T-helper 1 cell treated with Interleukin-12 subunit alpha and Interleukin-12 subunit beta and Interleukin-4 antibody, amounts not matched to agents 30 μg/mL and 1 μg/mL, for 36 hours (primary cell): ENCODE measurements around the gene MAT1A.
"Not testable (repeated sequence)": the region's sequence is repeated elsewhere in the genome, so short reads cannot be mapped to it uniquely, and the experiment has no call there.

ENCODE experiments used
- H3K27ac Mint-ChIP-seq: one replicate; pipeline ENCODE4 v1.8.0; 2021; ENCODE audit warnings: mild to moderate bottlenecking, mixed read lengths
- H3K27me3 Mint-ChIP-seq: one replicate; pipeline ENCODE4 v1.8.0; 2021; ENCODE audit warnings: low read depth, mixed read lengths
- H3K36me3 Mint-ChIP-seq: one replicate; pipeline ENCODE4 v1.8.0; 2021; ENCODE audit warnings: low read depth, mixed read lengths
- H3K4me1 Mint-ChIP-seq: one replicate; pipeline ENCODE4 v1.8.0; 2021; ENCODE audit warnings: low read depth, mixed read lengths
- H3K4me3 Mint-ChIP-seq: one replicate; pipeline ENCODE4 v1.8.0; 2021; ENCODE audit warnings: mild to moderate bottlenecking, moderate library complexity, mixed read lengths
- H3K9me3 Mint-ChIP-seq: one replicate; pipeline ENCODE4 v1.8.0; 2021; ENCODE audit warnings: mixed read lengths

MAT1A gene

DNA sequence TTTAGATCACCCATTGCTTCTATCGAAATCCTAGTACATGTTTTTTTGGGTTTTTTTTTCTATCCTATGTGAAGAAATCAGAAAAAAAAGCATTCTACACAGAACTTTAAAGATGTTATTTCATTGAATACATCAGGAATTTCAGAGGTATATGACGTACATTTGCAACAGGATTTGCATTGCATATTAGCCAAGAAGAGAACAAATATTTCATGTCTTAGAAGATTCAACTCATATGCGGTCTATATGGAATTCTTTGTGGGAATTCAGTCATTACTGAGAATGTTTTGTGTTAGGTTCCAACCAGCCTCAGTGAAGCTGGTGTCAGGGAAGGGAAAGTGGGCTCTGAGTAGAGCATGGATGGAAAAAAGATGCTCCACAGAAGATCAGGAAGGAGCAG lies 45.1 kb downstream of the MAT1A start:
- not testable (repeated sequence) for H3K36me3 Mint-ChIP-seq, H3K4me3 Mint-ChIP-seq, H3K4me1 Mint-ChIP-seq, H3K9me3 Mint-ChIP-seq, H3K27ac Mint-ChIP-seq
- peaks cover 21% of the 10 kb centered on the region for H3K27me3 Mint-ChIP-seq

GRCh38 chr10:80242341-80242740 lies 47.1 kb downstream of the MAT1A start:
- not testable (repeated sequence) for H3K27ac Mint-ChIP-seq, H3K36me3 Mint-ChIP-seq, H3K9me3 Mint-ChIP-seq, H3K4me1 Mint-ChIP-seq, H3K4me3 Mint-ChIP-seq
- peaks cover 14% of the 10 kb centered on the region for H3K27me3 Mint-ChIP-seq

DNA sequence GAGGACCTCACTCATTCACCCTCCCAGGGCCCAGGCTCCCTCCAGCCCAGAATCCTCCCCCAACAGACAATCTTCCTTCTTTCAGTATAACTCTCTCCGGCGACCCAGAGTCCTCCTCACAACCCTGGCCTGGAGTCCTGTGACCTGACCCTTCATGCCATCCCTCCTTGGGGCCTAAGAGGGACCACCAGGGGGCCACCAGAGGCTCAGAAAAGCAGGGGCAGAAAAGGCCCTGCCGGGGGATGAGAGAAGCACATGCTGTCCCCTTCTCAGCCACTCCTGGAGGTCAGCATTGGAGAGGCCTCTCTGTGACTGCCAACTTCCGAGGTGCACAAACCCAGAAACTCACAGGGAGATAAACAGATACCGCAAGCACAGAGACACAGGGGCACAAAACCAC lies 53.0 kb downstream of the MAT1A start:
- not testable (repeated sequence) for H3K4me1 Mint-ChIP-seq, H3K9me3 Mint-ChIP-seq, H3K27ac Mint-ChIP-seq

DNA sequence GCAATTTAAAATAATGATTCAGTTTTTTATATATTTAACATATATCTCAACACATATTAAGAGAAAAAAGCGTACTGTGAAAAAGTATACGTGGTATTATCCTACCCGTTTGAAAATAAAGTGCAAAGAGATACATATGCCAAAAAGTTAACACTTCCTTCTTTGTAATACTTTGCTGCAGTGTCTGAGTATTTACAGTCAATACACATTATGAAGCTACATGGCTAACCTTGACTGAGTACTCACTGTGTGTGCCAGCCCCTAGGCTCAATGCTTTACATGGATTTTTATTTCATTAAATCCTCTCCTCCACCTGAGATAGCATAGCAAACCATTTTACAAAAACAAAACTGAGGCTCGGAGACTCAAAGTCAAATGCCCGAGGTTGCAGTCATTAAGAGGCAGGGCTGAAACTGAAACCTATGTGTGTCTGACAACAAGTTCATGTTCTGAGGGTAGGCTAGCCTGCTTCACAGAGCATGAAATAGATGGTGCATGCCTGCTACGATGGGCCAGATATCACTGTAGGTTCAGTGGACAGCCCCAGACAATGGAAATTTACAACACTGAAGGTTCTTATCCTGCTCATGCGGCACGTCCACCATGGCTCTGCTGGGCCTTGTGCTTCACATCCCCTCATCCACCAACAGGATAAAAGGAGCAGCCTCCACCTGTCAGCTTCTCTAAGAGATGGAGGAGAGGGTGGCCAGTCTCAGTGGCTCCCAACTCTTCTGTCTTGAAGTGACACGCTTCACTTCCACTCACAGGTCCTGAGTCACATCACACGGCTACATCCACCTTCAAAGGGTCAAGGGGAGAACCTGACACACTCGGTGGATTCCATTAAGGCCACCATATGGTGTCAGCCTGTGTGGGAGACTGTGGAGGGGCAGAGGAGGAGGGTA lies 54.9 kb downstream of the MAT1A start:
- not testable (repeated sequence) for H3K36me3 Mint-ChIP-seq, H3K9me3 Mint-ChIP-seq, H3K4me1 Mint-ChIP-seq, H3K27me3 Mint-ChIP-seq, H3K27ac Mint-ChIP-seq, H3K4me3 Mint-ChIP-seq

More for the DNA sequence above, 53.0 kb downstream of the MAT1A start:
- not testable (repeated sequence) for H3K4me3 Mint-ChIP-seq, H3K27me3 Mint-ChIP-seq, H3K36me3 Mint-ChIP-seq

DNA sequence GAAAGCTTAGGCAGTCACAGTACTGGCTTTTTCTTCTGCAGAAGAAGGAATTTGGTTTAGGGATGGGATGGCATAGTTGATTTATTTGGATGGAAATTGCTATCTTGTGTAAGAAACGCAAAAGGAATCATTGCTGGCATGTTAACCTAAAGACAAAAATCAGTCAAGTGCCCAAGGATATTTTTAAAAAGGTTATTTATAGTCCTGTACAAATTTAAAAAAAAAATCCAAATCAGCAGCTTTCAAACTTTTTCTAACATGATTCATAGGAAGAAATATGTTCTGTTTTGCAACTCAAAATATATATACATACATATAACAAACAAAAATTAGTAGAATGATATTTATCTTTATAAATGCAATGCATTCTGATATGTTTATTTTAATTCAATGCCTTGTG lies 55.6 kb downstream of the MAT1A start:
- not testable (repeated sequence) for H3K36me3 Mint-ChIP-seq, H3K27me3 Mint-ChIP-seq, H3K9me3 Mint-ChIP-seq, H3K27ac Mint-ChIP-seq, H3K4me3 Mint-ChIP-seq, H3K4me1 Mint-ChIP-seq

DNA sequence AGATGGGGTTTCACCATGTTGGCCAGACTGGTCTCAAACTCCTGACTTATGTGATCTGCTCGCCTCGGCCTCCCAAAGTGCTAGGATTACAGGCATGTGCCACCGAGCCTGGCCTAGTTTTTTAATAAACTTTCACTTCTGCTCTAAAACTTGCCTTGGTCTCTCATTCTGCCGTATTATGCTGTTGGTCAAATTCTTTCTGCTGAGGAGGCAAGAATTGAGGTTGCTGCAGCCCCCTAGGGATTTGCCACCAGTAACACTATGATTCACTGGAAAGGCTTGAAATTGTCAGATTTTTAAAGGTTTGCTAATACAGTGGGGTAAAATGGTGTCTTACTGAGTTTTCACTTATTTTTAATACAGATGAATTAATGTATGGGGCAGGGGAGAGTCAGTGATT lies 62.7 kb downstream of the MAT1A start:
- H3K9me3 Mint-ChIP-seq, H3K36me3 Mint-ChIP-seq, H3K4me1 Mint-ChIP-seq, H3K4me3 Mint-ChIP-seq, H3K27ac Mint-ChIP-seq: not testable (repeated sequence)
- H3K27me3 Mint-ChIP-seq = peaks cover 14% of the 10 kb centered on the region

DNA sequence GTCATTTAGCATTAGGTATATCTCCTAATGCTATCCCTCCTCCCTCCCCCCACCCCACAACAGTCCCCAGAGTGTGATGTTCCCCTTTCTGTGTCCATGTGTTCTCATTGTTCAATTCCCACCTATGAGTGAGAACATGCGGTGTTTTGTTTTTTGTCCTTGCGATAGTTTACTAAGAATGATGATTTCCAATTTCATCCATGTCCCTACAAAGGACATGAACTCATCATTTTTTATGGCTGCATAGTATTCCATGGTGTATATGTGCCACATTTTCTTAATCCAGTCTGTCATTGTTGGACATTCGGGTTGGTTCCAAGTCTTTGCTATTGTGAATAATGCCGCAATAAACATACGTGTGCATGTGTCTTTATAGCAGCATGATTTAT lies 66.4 kb downstream of the MAT1A start:
- H3K27ac Mint-ChIP-seq = not testable (repeated sequence)

More for the DNA sequence above, 66.4 kb downstream of the MAT1A start:
- H3K9me3 Mint-ChIP-seq, H3K4me3 Mint-ChIP-seq, H3K36me3 Mint-ChIP-seq, H3K4me1 Mint-ChIP-seq: not testable (repeated sequence)
- peaks cover 14% of the 10 kb centered on the region for H3K27me3 Mint-ChIP-seq
